SU-DHL-6 (cell line): Measurements from ENCODE around the gene FRMD8.

Experiments
- H2AFZ ChIP-seq: fragments of 200-600 bp; sonication (generic); 2 replicates; pipeline ENCODE4 v1.6.1; 2014; ENCODE audit warnings: low read depth, mild to moderate bottlenecking, moderate library complexity, mixed read lengths, antibody characterized with exemption, low read length; ENCODE audit not compliant: severe bottlenecking
- H3F3A ChIP-seq: fragments of 200-600 bp; shearing (Covaris generic); 2 replicates; pipeline ENCODE4 v1.6.0; 2016; ENCODE audit warnings: antibody characterized with exemption, mild to moderate bottlenecking; ENCODE audit not compliant: insufficient read depth
- H3K27ac ChIP-seq: fragments of 200-600 bp; sonication (generic); 2 replicates; pipeline ENCODE4 v1.5.1; 2016; ENCODE audit warnings: low read depth, mild to moderate bottlenecking, low read length, moderate library complexity, mixed read lengths
- H3K27me3 ChIP-seq: fragments of 200-600 bp; sonication (generic), shearing (Covaris generic); 2 replicates; pipeline ENCODE4 v1.6.0; 2014; ENCODE audit warnings: mild to moderate bottlenecking, low read length
- H3K36me3 ChIP-seq: fragments of 200-600 bp; sonication (generic); 2 replicates; pipeline ENCODE4 v1.6.1; 2014; ENCODE audit warnings: mild to moderate bottlenecking, low read length, mixed read lengths
- H3K4me2 ChIP-seq: fragments of 300-600, 200-600 bp; shearing (Covaris generic), sonication (generic); 2 replicates; pipeline ENCODE4 v1.6.0; 2014; ENCODE audit warnings: low read length, low read depth, mild to moderate bottlenecking; ENCODE audit not compliant: poor library complexity, severe bottlenecking
- H3K4me3 ChIP-seq: fragments of 200-600 bp; sonication (generic); 2 replicates; pipeline ENCODE4 v1.5.1; 2014; ENCODE audit warnings: antibody characterized with exemption, low read length, mild to moderate bottlenecking, mixed read lengths; ENCODE audit not compliant: insufficient read depth, poor library complexity, severe bottlenecking
- H3K79me2 ChIP-seq: fragments of 200-600 bp; sonication (generic); 2 replicates; pipeline ENCODE4 v1.6.1; 2014; ENCODE audit warnings: mild to moderate bottlenecking, low read length, moderate library complexity; ENCODE audit not compliant: insufficient read depth
- H3K9ac ChIP-seq: fragments of 200-600 bp; sonication (generic); 2 replicates; pipeline ENCODE4 v1.7.0; 2014; ENCODE audit warnings: mild to moderate bottlenecking, low read length
- H3K9me2 ChIP-seq: fragments of 200-600 bp; sonication (generic); replicated peaks from 2 replicates; pipeline ENCODE4 v1.6.1; 2014; ENCODE audit warnings: low read length; ENCODE audit not compliant: insufficient read depth
- H3K9me3 ChIP-seq: fragments of 200-600 bp; sonication (generic); 2 replicates; pipeline ENCODE4 v1.6.1; 2014; ENCODE audit warnings: low read length, mixed read lengths; ENCODE audit not compliant: insufficient read depth
- H4K20me1 ChIP-seq: fragments of 200-600 bp; sonication (generic); 2 replicates; pipeline ENCODE4 v1.6.1; 2014; ENCODE audit warnings: low read depth, mild to moderate bottlenecking, antibody characterized with exemption, low read length, moderate library complexity, mixed read lengths
- EZH2phosphoT487 ChIP-seq: fragments of 200-600 bp; sonication (generic), shearing (Covaris generic); conservative IDR thresholded peaks from 2 replicates; pipeline ENCODE4 v1.6.1; 2018; ENCODE audit warnings: mild to moderate bottlenecking, antibody characterized with exemption, low read length, moderate library complexity, mixed read lengths
- TF ChIP-seq, protein P1 (sequence below): fragments of 200-600 bp; sonication (generic); IDR thresholded peaks from one replicate; pipeline ENCODE4 v1.5.1; 2017; ENCODE audit warnings: antibody characterized with exemption, mild to moderate bottlenecking, low read length, moderate library complexity; ENCODE audit not compliant: insufficient read depth, poor library complexity, severe bottlenecking

FRMD8 gene

DNA sequence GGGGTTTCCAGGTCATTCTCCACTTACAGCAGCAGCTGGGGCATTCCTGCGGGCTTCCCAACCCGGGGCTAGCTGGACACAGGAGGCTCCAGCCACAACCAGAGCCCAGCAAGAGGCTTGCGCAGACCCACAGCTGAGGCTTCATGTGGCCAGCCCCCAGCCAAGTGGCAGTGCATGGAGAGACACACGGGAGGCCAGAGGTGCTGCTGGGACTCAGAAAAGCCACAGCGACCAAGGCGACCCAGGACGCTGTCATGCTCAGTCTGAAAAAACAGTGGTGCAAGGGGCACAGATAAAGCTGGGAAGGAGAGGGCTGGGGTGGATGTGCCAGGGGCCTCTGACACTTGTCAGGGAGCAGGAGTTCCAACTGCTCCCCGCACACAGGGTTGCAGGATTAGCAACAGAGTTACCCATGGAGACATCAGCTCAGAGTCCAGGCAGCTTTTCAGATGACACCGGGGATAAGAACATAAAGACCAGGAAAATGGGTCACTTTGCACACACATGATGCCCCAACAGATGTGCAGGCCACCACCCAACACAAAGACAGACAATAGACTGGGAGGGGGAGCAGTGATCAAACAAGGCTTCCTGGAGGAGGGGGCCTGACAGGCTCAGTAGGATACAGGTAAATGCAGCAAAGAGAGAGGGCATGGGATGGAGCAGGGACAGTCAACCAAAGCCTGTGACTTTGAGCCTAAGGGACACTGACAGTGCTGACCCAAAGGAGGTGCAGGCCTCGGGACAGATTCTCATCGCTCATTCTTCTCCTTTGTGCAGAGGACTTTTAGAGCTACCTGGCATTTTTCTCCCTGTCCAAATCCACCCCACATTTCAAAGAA lies 29.3 kb downstream of the FRMD8 start:
- Histone ChIP-seq H4K20me1 (no peaks in the 10 kb centered on the region), H3K36me3 (no peaks in the 10 kb centered on the region), H3K9me3 (no peaks in the 10 kb centered on the region), H3K27me3 (no peaks in the 10 kb centered on the region), H3K9ac (peak overlapping the region; percentile 99), H3F3A (peaks cover 36% of the 10 kb centered on the region), H3K4me3 (no peak overlapping the region), H3K4me2 (peak overlapping the region; percentile 98), H3K79me2 (no peaks in the 10 kb centered on the region; the same call in 1 of the 2 replicates), H2AFZ (peak overlapping the region; percentile 39), H3K9me2 (no peaks in the 10 kb centered on the region), H3K27ac (peak overlapping the region; percentile 98)
- no peak for TF ChIP-seq EZH2phosphoT487
- TF ChIP-seq, protein P1, sequence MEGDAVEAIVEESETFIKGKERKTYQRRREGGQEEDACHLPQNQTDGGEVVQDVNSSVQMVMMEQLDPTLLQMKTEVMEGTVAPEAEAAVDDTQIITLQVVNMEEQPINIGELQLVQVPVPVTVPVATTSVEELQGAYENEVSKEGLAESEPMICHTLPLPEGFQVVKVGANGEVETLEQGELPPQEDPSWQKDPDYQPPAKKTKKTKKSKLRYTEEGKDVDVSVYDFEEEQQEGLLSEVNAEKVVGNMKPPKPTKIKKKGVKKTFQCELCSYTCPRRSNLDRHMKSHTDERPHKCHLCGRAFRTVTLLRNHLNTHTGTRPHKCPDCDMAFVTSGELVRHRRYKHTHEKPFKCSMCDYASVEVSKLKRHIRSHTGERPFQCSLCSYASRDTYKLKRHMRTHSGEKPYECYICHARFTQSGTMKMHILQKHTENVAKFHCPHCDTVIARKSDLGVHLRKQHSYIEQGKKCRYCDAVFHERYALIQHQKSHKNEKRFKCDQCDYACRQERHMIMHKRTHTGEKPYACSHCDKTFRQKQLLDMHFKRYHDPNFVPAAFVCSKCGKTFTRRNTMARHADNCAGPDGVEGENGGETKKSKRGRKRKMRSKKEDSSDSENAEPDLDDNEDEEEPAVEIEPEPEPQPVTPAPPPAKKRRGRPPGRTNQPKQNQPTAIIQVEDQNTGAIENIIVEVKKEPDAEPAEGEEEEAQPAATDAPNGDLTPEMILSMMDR, result no peak

DNA sequence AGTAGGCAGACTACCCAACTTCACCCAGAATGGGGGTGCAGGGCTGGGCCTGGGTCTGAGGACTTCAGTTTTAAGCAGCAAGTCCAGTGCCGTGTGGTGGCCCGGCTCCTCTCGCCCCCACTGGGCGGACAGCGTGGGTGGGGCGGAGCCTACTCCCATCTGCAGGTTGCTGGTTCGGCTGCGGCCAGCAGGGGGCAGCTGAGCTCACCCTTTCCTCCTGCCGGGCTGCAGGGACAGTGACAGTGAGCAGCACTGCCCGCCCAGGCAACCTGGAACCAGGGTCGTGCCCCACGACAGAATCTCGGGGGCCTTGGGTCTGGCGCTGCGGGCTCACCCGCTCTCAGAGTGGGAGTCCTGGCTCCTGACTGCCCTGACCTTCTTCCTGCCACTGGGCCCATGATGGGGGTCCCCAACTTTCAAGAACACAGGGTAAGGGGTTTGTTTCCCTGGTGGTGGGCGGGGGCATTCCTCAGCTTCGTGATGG lies 29.9 kb downstream of the FRMD8 start:
- peak overlapping the region; percentile 98 for H3K27ac ChIP-seq
- no peak for TF ChIP-seq EZH2phosphoT487
- TF ChIP-seq, protein P1, result peak; percentile 75
- H3K27me3 ChIP-seq, result no peaks in the 10 kb centered on the region
- peak overlapping the region; percentile 99 for H3K9ac ChIP-seq
- peaks cover 42% of the 10 kb centered on the region for H3F3A ChIP-seq
- no peaks in the 10 kb centered on the region for H4K20me1 ChIP-seq
- H3K9me2 ChIP-seq, result no peaks in the 10 kb centered on the region
- H3K79me2 ChIP-seq, result no peaks in the 10 kb centered on the region; the same call in 1 of the 2 replicates
- H3K4me2 ChIP-seq, result peak overlapping the region; percentile 98
- no peaks in the 10 kb centered on the region for H3K9me3 ChIP-seq
- H3K36me3 ChIP-seq, result no peaks in the 10 kb centered on the region
- peak overlapping the region; percentile 39 for H2AFZ ChIP-seq
- peak overlapping the region; percentile 58 for H3K4me3 ChIP-seq

DNA sequence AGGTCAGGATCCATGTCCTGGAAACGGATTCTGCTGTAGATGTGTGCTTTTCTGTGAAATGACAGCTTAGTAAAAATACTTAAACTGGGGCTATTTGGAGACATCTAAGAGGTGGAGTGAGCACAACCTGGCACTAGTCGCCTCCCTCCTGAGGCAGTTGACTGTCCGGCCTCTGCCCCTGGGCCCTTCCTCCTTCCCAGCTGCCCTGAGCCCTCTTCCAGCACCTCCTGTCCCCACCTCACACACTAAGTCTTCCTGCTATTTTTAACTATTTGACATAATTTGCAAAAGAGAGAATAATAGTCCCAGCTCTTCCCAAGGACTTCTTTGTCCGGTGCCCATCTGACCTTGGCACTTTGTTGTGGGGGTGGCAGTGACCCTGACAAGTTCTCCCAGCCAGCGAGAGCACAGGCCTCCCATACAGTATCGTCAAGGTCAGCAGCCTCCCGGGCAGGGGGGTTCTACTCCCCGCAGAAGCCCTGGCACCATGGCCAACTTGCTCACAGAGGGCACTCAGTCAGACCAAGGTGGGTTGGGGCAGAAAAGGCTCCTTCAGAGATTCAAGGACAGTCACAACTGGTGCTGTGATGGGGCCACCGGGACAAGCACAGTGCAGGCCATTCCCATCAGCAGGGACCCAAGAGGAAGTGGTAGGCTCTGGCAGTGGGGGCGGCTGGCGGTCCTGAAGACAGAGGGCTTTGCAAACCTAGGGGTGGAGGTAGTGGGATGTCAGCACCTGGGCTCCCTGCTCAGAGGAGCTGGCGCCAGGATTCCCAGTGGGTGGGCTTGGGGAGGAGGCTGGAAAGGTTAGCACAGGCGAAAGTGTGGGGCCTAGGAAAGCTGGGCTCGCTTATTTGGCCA lies 30.6 kb downstream of the FRMD8 start:
- H3K4me3 ChIP-seq, result peak overlapping the region; percentile 58
- no peaks in the 10 kb centered on the region for H3K27me3 ChIP-seq
- H3K27ac ChIP-seq, result peak overlapping the region; percentile 98
- no peak overlapping the region for H2AFZ ChIP-seq
- no peaks in the 10 kb centered on the region for H3K36me3 ChIP-seq
- TF ChIP-seq, protein P1, result no peak
- no peak for TF ChIP-seq EZH2phosphoT487
- H3F3A ChIP-seq, result peaks cover 48% of the 10 kb centered on the region
- H3K9ac ChIP-seq, result peak overlapping the region; percentile 99
- no peaks in the 10 kb centered on the region for H3K9me3 ChIP-seq
- peak overlapping the region; percentile 98 for H3K4me2 ChIP-seq
- H4K20me1 ChIP-seq, result no peaks in the 10 kb centered on the region
- H3K9me2 ChIP-seq, result no peaks in the 10 kb centered on the region
- H3K79me2 ChIP-seq, result peaks cover 5% of the 10 kb centered on the region; the same call in 1 of the 2 replicates
